HG03457 (cell line): Measurements from ENCODE around the gene CCDC60.

Source experiments
- ATAC-seq: cut with Tn5 transposase; IDR thresholded peaks from one replicate; pipeline ENCODE4 v1.9.1; 2021; ENCODE audit warnings: moderate number of reproducible peaks; ENCODE audit not compliant: unreplicated experiment

The CCDC60 gene

DNA sequence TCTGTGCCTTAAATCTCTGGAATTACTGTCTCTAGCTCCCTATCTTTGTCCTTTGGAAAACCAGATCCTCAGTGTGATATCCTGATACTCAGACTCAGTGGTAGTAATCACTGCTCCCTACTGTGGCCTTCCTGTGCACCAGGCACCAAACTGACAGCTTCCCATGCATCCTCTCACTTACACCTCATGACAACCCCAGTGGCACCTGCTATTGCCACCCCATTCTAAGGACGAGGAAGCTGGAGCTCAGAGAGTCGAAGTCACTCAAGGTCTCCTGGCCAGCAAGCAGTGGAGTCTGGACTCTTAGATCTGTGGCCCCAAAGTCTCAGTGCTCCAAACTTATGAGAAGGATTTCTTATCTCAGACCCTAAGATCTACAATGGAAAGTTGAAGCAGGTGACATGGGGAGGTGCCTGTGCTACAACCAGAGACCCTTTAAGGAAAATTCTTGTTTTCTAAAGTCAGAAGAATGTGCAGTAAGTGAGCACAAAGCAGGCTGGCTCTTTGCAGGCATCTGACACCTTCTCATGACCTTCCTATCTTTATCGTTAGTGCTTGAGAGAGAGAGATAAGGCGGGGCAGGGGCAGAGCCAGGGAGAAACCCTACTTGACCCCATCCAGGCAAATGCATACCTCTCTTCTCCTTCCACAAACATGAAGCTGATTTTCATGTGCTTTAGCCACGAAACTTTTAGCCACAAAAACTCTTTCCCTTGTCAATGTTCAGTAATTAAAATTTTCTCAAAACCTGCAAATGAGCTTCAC, 47.1 kb downstream of the CCDC60 start:
- ATAC-seq, result no peak

DNA sequence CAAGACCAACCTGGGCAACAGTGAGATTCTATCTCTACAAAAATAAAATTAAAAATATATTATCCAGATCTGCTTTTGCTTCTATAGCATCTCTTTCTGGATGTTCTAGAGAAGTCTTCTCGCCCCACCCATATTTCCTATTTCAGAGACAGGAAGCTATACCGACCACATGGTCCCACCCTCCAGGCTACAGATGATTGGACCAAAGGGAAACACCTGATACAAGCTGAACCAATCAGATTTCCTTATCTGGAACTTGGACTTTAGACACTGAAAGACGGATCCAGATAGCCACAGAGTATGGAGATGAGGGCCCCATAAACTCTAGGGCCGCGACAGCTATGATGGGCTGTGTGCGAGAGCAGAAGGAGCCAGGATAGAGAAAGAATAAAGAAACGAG, 48.7 kb downstream of the CCDC60 start:
- ATAC-seq, result no peak

DNA sequence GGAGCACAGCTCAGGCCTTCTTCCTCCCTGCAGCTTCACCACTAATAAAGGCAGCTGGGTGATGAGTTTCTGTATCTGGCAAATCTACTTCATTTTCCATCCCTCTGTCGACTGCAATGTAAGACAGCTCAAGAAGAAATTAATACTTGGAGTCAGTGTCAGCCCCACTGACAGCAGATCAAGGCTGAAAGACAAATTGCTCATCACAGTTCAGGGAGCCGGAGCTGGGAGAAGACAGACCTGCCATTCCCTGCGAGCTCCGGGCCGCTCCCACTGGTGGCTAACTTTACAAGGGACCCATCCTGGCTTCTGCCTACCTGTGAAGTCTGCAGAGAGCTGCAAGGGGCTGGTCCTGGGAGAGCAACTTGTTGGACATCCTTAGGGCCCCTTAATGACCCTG, 49.8 kb downstream of the CCDC60 start:
- no peak for ATAC-seq

DNA sequence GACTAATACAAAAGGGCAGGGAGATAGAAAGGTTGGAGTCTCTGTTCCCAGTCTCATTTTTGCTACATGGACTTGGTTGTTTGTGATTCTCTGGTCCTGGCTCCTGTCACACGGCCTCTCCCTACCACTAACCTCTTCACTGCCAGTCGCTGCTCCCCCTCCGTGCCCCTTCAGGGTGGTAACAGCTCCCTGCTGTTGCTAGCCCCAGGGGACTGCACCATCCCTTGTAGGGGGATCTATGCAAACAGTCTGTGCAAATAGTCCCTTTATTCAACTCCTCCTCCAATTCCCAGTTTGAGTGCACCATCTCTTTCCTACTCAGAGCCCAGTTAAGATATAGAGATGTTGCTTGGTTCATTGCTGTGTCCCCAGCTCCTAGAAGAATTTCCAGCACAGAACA, 51.1 kb downstream of the CCDC60 start:
- ATAC-seq, result no peak

DNA sequence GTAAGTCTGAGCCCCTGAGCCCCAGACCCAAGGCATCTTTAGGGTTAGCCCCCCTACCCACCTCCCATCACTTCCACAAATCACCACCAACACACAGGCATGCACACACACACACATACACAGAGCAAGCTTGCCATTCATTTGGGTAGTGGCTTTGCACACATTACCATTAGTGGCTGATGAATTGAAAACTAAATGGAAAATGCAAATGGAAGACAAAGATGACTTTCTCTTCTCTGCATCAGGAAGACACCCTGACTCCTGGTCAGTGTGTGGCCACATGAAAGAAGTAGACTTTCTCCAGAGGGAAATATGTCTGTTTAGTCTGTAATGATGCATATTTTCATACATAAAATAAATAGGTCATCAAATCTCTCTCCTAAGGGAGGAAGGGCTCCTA, 55.2 kb downstream of the CCDC60 start:
- no peak for ATAC-seq

DNA sequence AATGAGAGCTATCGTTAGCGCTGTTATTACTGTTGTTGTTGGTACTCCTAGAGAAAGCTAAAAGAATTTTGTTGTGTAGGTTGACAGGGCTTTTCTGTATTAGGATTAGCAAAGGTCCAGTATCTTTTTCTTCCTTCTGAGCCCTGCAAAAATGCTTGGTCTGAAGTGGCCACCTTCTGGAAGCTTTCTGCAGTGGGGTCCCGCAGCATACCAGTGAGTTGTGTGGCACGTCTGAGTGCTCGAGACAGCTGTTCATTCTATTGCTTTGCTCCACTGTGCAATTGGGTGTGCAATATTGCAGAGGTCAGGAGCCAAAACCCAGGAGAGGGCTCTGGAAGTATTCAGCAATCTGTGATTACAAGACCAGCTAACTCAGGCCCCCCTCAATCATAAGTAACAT, 57.1 kb downstream of the CCDC60 start:
- ATAC-seq, result no peak

DNA sequence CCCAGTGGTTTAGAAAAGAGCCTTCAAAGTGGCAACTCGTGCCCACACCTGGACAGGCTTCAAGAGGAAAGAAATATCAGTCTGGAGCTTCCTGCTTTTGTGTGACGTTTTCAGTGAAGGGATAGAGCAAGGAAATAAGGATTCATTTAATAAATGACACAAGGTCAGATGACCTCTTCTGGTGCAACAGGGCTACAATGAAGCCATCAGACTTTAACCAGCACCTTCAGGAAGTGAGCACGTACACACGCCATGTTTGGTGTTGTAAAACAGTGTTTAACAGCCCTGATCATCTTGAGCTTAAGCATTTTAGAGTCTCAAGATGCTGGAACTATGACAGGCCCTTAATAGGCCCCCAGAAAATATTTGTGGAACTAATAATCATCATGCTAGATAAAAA, 59.1 kb downstream of the CCDC60 start:
- no peak for ATAC-seq

DNA sequence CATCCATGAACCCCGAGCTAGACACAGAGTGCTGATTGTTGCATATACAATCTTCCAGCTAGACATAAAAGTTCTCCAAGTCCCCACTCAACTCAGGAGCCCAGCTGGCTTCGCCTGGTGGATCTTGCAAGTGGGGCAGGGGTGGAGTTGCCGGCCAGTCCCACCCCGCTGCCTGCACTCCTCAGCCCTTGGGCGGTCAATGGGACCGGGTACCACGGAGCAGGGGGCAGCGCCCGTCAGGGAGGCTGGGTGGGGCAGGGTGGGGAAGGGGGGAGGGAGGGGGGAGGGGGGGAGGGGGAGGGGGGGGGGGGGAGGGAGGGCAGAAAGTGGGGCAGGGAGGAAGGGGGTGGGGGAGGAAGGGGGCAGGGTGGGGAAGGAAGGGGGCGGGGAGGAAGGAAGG, 63.0 kb downstream of the CCDC60 start:
- no peak for ATAC-seq

DNA sequence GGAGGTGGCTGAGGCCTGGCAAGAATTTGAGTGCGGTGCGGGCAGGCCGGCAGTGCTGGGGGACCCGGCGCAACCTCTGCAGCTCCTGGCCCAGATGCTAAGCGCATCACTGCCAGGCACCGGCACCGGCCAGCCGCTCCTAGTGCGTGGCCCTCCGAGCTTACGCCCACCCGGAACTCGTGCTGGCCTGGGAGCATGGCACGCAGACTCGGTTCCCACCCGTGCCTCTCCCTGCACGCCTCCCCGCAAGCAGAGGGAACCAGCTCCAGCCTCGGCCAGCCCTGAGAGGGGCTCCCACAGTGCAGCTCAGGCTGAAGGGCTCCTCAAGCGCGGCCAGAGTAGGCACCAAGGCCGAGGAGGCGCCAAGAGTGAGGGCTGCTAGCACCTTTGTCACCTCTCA, 63.7 kb downstream of the CCDC60 start:
- ATAC-seq, result no peak

DNA sequence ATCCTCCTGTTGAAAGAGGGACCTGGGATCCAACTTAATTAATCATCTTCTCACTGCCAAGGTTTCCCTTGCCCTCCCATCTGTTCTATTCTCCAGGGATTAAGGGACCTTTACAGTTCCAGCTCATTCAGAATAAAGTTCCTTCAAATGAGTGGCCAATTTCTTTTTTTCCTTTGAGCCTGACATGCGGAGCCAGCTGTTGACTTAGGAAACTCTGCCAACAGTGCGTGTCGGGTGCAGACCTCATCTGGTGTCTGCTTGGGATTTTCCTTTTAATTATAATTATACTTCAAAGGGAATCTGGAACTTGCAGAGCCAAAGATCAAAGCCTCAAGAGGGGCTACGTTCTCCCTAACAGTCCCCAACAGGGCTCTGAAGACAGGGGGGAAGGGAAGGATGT, 64.8 kb downstream of the CCDC60 start:
- ATAC-seq, result no peak

DNA sequence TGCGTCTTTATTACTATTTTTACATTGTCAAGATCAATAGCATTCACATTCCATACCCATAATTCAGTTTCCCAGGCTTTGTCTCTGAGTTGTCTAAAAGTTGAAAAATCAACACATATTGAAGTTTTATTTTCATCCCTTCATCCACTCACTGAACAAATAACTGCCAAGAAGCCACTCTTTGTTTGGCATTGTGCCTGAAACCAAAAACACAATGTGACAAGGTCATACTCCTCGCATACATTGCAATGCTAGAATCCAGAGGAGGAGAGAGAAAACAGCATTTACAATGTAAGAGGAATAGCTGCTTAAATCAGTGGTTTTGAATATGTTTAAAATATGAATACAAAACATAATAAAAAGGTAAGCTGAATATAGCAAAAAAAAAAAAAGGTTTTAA, 71.8 kb downstream of the CCDC60 start:
- no peak for ATAC-seq

DNA sequence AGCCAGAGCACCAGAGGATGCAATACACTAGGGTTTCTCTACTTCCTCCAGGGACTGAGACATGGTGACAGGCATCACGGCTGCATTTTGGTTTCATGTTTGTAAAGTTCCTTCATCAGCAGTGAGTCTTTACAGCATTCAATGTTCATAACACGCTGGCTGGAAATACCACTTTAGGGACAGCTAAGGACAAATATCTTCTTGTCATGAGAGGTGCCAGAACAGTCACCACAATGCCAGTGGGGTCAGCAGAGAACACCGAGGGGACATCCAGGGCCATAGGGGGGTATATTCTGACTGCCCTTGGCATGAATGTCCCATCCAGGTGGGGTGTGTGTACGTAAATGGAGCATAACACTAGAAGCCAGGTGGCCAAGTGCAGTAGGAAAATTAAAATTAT, 72.3 kb downstream of the CCDC60 start:
- ATAC-seq, result no peak

DNA sequence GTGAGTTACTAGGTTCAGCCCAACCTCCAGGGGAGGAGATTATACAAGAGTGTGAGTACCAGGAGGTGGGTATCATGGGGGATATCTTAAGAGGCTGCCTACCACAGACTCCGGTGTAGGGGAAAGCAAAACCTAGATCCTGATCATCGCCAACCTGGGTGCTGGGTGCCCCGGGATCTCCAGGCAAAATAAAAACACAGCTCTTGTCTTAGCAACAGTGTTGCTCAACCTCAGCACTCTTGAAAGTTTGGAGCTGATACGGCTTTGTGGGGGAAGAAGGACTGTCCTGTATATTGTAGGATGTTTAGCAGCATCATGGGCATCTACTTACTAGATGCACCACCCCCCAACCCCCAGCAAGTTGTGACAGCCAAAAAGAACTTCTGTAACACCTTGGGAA, 74.5 kb downstream of the CCDC60 start:
- no peak for ATAC-seq

DNA sequence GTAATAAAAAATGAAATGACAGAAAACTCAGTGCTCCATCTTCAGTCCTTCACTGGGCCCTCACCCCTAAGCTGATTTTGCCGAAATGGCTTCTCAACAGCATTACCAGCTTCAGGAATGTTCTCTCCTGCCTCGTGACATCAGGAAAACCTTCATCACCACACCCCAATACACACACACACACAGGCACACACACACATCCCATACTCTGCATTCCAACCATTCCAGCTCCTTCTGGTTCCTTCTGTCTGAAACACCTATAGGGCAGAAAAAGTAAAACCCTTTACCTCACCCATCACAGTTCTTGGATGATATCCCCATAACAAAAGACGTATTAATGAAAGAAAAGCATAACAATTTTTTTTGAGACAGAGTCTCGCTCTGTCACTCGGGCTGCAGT, 75.9 kb downstream of the CCDC60 start:
- no peak for ATAC-seq

DNA sequence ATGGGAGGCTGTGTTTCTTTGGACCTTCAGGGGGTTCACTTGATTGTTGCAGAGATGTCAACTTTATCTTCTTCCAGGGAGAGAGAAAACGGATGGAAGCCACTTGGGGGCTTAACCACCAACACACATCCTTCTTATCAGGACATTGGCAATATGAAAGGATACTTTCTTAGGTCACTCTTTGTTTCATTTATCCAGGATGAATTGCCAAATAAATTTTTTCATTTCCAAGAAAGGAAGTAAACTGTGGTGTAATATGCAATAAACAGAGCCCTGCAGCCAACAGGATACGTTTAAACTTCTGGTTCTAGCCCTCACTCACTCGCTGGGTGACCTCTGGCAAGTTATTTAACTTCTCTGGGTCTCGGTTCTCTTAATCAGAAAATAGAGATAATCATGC, 77.8 kb downstream of the CCDC60 start:
- ATAC-seq, result no peak

DNA sequence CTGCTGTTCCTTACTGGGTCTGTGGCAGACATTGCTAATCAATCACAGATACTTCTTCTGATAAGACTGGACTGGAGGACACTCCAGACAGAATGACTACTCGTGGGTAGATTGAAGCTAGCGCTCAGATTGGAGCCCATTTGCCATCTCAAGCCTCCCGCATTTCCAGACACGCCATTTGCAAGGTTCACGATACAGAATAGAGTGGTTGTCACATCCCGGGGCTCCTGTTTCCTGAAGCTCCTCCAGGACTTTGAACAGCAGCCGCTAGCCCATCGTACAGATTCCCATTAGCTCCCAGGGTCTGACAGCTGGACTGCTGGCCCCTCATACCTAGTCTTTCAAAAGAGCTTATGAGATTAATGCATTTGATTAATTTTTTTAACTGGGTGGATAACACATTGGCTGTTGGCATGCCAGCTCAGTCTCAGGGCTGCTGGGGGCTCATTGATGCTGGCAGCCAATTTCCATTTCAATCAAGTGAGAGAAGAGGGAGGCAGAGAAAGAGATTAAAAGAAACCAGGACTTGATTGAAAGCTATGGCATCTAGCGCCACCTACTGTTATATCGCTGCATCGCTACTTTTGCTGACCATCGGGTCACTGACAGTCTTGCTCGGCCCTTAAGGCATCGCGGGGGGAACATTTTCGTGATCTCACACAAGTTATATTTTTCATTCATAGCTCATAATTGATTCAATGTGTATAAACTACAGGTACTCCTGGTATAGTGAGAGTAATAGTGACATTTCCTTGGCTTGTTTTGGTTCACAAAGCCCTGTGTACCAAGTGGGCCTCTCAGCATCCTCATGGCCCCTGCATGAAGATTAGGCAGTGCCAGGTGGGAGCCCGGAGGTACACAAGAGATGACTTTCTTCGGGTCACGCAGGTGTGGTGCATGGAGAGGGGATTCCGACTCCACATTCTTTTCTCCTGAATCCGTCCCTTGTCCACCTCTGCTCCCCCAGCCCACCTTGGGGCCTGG, 78.6 kb downstream of the CCDC60 start:
- no peak for ATAC-seq

DNA sequence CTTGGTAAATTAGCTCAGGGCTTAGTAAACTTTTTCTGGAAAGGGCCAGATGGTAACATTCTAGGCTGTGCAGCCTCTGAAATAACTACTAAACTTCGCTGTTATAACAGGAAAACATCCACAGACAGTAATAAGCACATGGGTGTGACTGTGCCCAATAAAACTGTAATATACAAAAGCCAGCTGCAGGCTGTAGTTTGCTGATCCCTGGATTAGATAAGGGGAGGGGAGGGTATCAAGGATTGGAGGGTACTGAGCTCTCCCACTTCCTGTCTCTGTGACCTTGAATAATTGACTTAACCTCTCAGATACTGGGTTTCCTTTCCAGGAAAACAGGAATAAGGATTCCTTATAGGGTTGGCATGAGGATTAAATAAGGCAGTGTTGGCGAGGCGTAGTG, 81.2 kb downstream of the CCDC60 start:
- no peak for ATAC-seq

DNA sequence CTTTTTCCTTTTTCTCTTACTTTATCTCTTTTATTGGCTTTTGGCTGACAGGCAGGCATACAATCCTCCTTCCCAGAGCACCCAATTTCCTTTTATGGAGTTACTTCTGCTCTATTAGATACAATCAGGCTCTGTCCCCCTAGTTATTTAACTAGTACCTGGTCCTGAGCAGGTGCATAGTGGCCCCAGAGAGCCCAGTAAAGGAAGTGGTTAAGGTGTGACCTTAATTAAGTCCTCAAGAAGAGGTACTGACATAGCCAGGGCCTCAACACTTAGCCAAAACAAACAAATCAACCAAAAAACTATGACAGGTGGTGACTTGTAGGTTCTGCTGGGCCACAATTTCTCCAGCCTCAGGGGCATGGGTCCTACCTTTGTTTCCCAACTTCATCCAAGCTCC, 82.9 kb downstream of the CCDC60 start:
- no peak for ATAC-seq

DNA sequence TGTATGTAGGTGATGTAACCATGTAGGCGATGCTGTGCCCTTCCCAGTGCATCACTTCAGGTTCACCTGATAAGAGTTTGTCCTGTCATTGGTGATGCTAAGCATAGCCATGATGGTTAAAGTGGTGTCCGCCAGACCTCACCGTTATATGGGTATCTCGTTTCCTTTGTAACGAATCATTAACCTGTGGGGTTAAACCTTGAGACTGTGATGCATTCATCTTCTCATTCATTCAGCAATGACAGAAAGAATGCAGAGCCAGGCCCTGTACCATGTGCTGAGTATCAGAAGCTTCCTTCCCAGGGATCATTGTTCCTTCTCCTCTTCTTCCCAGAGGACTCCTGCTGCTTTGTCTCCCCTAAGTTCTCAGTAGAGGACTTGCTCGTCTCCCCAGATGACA, 84.9 kb downstream of the CCDC60 start:
- ATAC-seq, result no peak

DNA sequence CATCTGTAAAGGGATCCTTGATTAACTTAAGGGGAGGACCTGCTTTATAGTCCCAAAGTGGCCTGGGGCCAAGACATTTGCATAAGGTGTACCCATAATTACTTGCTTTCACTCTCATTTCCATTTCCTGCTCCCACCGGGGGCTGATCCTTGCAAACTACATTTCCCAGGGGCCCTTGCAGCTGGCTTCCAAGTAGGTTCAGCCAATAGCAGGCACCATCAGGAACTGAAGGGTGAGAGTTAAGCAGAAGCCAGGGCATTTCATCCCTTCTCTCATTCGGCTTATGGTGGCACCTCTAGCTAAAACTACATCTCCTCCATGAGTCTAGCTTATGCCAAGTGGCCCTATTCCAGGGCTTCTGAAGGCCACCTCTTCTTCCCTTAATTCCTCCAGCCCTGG, 88.8 kb downstream of the CCDC60 start:
- ATAC-seq, result no peak

DNA sequence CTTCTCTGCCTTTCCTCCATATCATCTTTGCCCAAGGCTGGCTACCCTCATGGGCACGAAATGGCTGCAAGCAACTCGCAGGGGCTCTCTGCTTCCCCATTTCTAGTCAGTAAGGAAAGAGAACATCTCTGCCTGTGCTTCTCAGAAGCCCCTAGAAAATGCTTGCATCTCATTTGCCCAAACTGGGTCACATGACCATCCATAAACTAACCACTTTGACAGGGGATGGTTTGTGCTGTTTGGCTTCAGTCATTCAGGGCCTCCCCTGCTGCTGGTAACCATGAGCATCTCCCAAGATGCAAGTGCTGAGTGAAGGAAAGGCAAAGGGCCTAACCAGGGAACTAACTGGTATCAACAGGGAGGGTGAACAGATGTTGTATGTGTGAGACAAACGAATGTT, 91.1 kb downstream of the CCDC60 start:
- no peak for ATAC-seq

DNA sequence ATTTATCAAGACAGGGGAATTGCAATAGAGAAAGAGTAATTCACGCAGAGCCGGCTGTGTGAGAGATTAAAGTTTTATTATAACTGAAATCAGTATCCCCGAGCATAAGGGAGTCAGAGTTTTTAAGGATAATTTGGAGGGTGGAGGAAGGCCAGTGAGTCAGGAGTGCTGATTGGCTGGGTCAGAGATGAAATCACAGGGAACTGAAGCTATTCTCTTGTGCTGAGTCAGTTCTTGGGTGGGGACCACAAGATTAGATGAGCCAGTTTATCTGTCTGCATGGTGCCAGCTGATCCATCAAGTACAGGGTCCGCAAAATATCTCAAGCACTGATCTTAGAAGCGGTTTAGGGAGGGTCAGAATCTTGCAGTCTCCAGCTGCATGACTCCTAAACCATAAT, 96.6 kb downstream of the CCDC60 start:
- no peak for ATAC-seq
